HL-60/S4 treated with retinoic acid at 250 ng/mL for 4 days and 3 days (cell line): ENCODE results near the gene IRX1.

ENCODE experiments used
- in situ Hi-C: fragments of 300-500 bp; cut with MboI; formaldehyde crosslinking; loops from 2 replicates; pipeline ENCODE4 v1.7.0; 2022; ENCODE audit warnings: low sequenced_read_pairs

The IRX1 gene

GRCh38 chr5:3642231-3642630, 46.6 kb downstream of the IRX1 start:
- in situ Hi-C loops: no loop called here

GRCh38 chr5:3650320-3650719, 54.7 kb downstream of the IRX1 start:
- in situ Hi-C loops: no loop called here

- in situ Hi-C loops: no loop called here
These were observed 55.2 kb downstream of the IRX1 start for GRCh38 chr5:3650868-3651267.
